Measurements from ENCODE around the gene CADPS.

The CADPS gene

GRCh38 chr3:62830727-62831322 is 44.4 kb downstream of the CADPS start:
- Histone ChIP-seq H3K9ac (ENCODE audit: low read length) (no peak overlapping the region), H3K4me3 (ENCODE audit: low read depth in 1 of 2, low read length in 2 of 2) (no peak overlapping the region), H3K27me3 (ENCODE audit: control insufficient read depth in 1 of 2, insufficient read depth in 2 of 2, low read length in 2 of 2) (no peaks in the 10 kb centered on the region), H3K4me1 (ENCODE audit: insufficient read depth, low read length) (no peaks in the 10 kb centered on the region), H3K9me3 (ENCODE audit: low read length) (no peaks in the 10 kb centered on the region), H3K27ac (ENCODE audit: low read depth, low read length) (no peak overlapping the region), H3K36me3 (ENCODE audit: insufficient read depth, low read length) (no peaks in the 10 kb centered on the region)

- Histone ChIP-seq H3K9me3 (ENCODE audit: low read length) (no peaks in the 10 kb centered on the region), H3K36me3 (ENCODE audit: insufficient read depth, low read length) (no peaks in the 10 kb centered on the region), H3K27me3 (ENCODE audit: control insufficient read depth in 1 of 2, insufficient read depth in 2 of 2, low read length in 2 of 2) (no peaks in the 10 kb centered on the region), H3K4me3 (ENCODE audit: low read depth in 1 of 2, low read length in 2 of 2) (no peak overlapping the region), H3K4me1 (ENCODE audit: insufficient read depth, low read length) (no peaks in the 10 kb centered on the region), H3K27ac (ENCODE audit: low read depth, low read length) (no peak overlapping the region), H3K9ac (ENCODE audit: low read length) (no peak overlapping the region)
Observed at GRCh38 chr3:62827550-62827949, 47.7 kb downstream of the CADPS start.

DNA sequence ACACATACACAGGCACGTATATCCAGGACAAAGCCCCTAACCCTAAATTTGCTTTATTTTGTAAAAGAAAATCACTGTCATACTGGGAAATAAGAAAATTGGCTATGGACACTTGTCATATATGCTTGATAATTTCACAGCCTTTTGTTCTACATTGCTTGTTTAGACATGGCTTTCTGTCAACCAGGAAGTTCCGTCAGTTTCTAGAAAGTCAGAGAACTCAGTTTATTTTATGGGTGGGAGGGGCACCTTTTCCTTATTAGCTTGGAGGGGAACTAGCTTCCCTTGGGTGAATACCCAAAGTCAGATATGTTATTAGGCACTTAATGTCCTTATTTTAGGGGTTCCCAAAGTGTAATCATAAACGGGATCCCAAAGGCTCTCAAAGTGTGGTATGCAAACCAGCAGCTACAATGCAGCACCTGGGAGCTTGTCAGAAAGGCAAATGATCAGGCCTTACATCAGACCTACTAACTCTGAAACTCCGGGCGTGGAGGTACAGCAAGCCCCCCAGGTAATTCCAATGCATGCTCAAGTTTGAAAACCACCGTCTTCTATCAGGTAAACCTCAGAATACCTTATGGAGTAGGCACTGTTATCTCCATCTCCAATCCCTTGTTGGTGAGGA is 50.1 kb downstream of the CADPS start:
- Histone ChIP-seq H3K36me3 (ENCODE audit: insufficient read depth, low read length) (no peaks in the 10 kb centered on the region), H3K4me1 (ENCODE audit: insufficient read depth, low read length) (no peaks in the 10 kb centered on the region), H3K9me3 (ENCODE audit: low read length) (no peaks in the 10 kb centered on the region), H3K27me3 (ENCODE audit: control insufficient read depth in 1 of 2, insufficient read depth in 2 of 2, low read length in 2 of 2) (no peaks in the 10 kb centered on the region), H3K9ac (ENCODE audit: low read length) (no peak overlapping the region), H3K27ac (ENCODE audit: low read depth, low read length) (no peak overlapping the region), H3K4me3 (ENCODE audit: low read depth in 1 of 2, low read length in 2 of 2) (no peak overlapping the region)

- no peak overlapping the region for H3K4me3 ChIP-seq (ENCODE audit: low read depth in 1 of 2, low read length in 2 of 2)
- H3K9me3 ChIP-seq (ENCODE audit: low read length): no peaks in the 10 kb centered on the region
- H3K4me1 ChIP-seq (ENCODE audit: insufficient read depth, low read length): no peaks in the 10 kb centered on the region
- no peak overlapping the region for H3K9ac ChIP-seq (ENCODE audit: low read length)
- H3K27me3 ChIP-seq (ENCODE audit: control insufficient read depth in 1 of 2, insufficient read depth in 2 of 2, low read length in 2 of 2): no peaks in the 10 kb centered on the region
- no peak overlapping the region for H3K27ac ChIP-seq (ENCODE audit: low read depth, low read length)
- no peaks in the 10 kb centered on the region for H3K36me3 ChIP-seq (ENCODE audit: insufficient read depth, low read length)
Observed at GRCh38 chr3:62823461-62824050, 51.7 kb downstream of the CADPS start.

- no peaks in the 10 kb centered on the region for H3K9me3 ChIP-seq (ENCODE audit: low read length)
- no peaks in the 10 kb centered on the region for H3K27me3 ChIP-seq (ENCODE audit: control insufficient read depth in 1 of 2, insufficient read depth in 2 of 2, low read length in 2 of 2)
- no peak overlapping the region for H3K27ac ChIP-seq (ENCODE audit: low read depth, low read length)
Observed at GRCh38 chr3:62822905-62823304, 52.3 kb downstream of the CADPS start.

GRCh38 chr3:62818347-62818746 is 56.9 kb downstream of the CADPS start:
- H3K9me3 ChIP-seq (ENCODE audit: low read length): no peaks in the 10 kb centered on the region

More at GRCh38 chr3:62822905-62823304, 52.3 kb downstream of the CADPS start:
- H3K36me3 ChIP-seq (ENCODE audit: insufficient read depth, low read length): no peaks in the 10 kb centered on the region
- no peaks in the 10 kb centered on the region for H3K4me1 ChIP-seq (ENCODE audit: insufficient read depth, low read length)
- no peak overlapping the region for H3K9ac ChIP-seq (ENCODE audit: low read length)
- H3K4me3 ChIP-seq (ENCODE audit: low read depth in 1 of 2, low read length in 2 of 2): no peak overlapping the region

GRCh38 chr3:62817678-62818077 is 57.5 kb downstream of the CADPS start:
- Histone ChIP-seq H3K4me3 (ENCODE audit: low read depth in 1 of 2, low read length in 2 of 2) (no peak overlapping the region), H3K36me3 (ENCODE audit: insufficient read depth, low read length) (no peaks in the 10 kb centered on the region), H3K9ac (ENCODE audit: low read length) (no peak overlapping the region), H3K9me3 (ENCODE audit: low read length) (no peaks in the 10 kb centered on the region), H3K4me1 (ENCODE audit: insufficient read depth, low read length) (no peaks in the 10 kb centered on the region), H3K27ac (ENCODE audit: low read depth, low read length) (no peak overlapping the region), H3K27me3 (ENCODE audit: control insufficient read depth in 1 of 2, insufficient read depth in 2 of 2, low read length in 2 of 2) (no peaks in the 10 kb centered on the region)

More at GRCh38 chr3:62818347-62818746, 56.9 kb downstream of the CADPS start:
- H3K9ac ChIP-seq (ENCODE audit: low read length): no peak overlapping the region
- H3K36me3 ChIP-seq (ENCODE audit: insufficient read depth, low read length): no peaks in the 10 kb centered on the region
- H3K27ac ChIP-seq (ENCODE audit: low read depth, low read length): no peak overlapping the region
- H3K4me3 ChIP-seq (ENCODE audit: low read depth in 1 of 2, low read length in 2 of 2): no peak overlapping the region
- H3K27me3 ChIP-seq (ENCODE audit: control insufficient read depth in 1 of 2, insufficient read depth in 2 of 2, low read length in 2 of 2): no peaks in the 10 kb centered on the region
- no peaks in the 10 kb centered on the region for H3K4me1 ChIP-seq (ENCODE audit: insufficient read depth, low read length)

- no peak overlapping the region for H3K27ac ChIP-seq (ENCODE audit: low read depth, low read length)
- no peak overlapping the region for H3K4me3 ChIP-seq (ENCODE audit: low read depth in 1 of 2, low read length in 2 of 2)
- H3K27me3 ChIP-seq (ENCODE audit: control insufficient read depth in 1 of 2, insufficient read depth in 2 of 2, low read length in 2 of 2): no peaks in the 10 kb centered on the region
- H3K36me3 ChIP-seq (ENCODE audit: insufficient read depth, low read length): no peaks in the 10 kb centered on the region
- H3K9ac ChIP-seq (ENCODE audit: low read length): no peak overlapping the region
- H3K4me1 ChIP-seq (ENCODE audit: insufficient read depth, low read length): no peaks in the 10 kb centered on the region
- no peaks in the 10 kb centered on the region for H3K9me3 ChIP-seq (ENCODE audit: low read length)
Observed at GRCh38 chr3:62815981-62816380, 59.2 kb downstream of the CADPS start.

- no peak overlapping the region for H3K4me3 ChIP-seq (ENCODE audit: low read depth in 1 of 2, low read length in 2 of 2)
- H3K27ac ChIP-seq (ENCODE audit: low read depth, low read length): no peak overlapping the region
- no peak overlapping the region for H3K9ac ChIP-seq (ENCODE audit: low read length)
- H3K4me1 ChIP-seq (ENCODE audit: insufficient read depth, low read length): no peaks in the 10 kb centered on the region
- H3K27me3 ChIP-seq (ENCODE audit: control insufficient read depth in 1 of 2, insufficient read depth in 2 of 2, low read length in 2 of 2): no peaks in the 10 kb centered on the region
- no peaks in the 10 kb centered on the region for H3K9me3 ChIP-seq (ENCODE audit: low read length)
- no peaks in the 10 kb centered on the region for H3K36me3 ChIP-seq (ENCODE audit: insufficient read depth, low read length)
Observed at GRCh38 chr3:62812631-62813030, 62.6 kb downstream of the CADPS start.

- no peaks in the 10 kb centered on the region for H3K36me3 ChIP-seq (ENCODE audit: insufficient read depth, low read length)
- H3K27me3 ChIP-seq (ENCODE audit: control insufficient read depth in 1 of 2, insufficient read depth in 2 of 2, low read length in 2 of 2): no peaks in the 10 kb centered on the region
- no peak overlapping the region for H3K9ac ChIP-seq (ENCODE audit: low read length)
- no peaks in the 10 kb centered on the region for H3K9me3 ChIP-seq (ENCODE audit: low read length)
- no peaks in the 10 kb centered on the region for H3K4me1 ChIP-seq (ENCODE audit: insufficient read depth, low read length)
- no peak overlapping the region for H3K27ac ChIP-seq (ENCODE audit: low read depth, low read length)
- no peak overlapping the region for H3K4me3 ChIP-seq (ENCODE audit: low read depth in 1 of 2, low read length in 2 of 2)
Observed at GRCh38 chr3:62811119-62811518, 64.1 kb downstream of the CADPS start.

- Histone ChIP-seq H3K27me3 (ENCODE audit: control insufficient read depth in 1 of 2, insufficient read depth in 2 of 2, low read length in 2 of 2) (no peaks in the 10 kb centered on the region), H3K9ac (ENCODE audit: low read length) (no peak overlapping the region), H3K4me3 (ENCODE audit: low read depth in 1 of 2, low read length in 2 of 2) (no peak overlapping the region), H3K4me1 (ENCODE audit: insufficient read depth, low read length) (no peaks in the 10 kb centered on the region), H3K9me3 (ENCODE audit: low read length) (no peaks in the 10 kb centered on the region), H3K27ac (ENCODE audit: low read depth, low read length) (no peak overlapping the region), H3K36me3 (ENCODE audit: insufficient read depth, low read length) (no peaks in the 10 kb centered on the region)
Observed at GRCh38 chr3:62809369-62809768, 65.8 kb downstream of the CADPS start.

All from muscle layer of colon (tissue), 2 donors.